Activated CD4-positive, CD25-positive, alpha-beta regulatory T cell (primary cell): ENCODE results near the gene CCDC138.

Experiments
- DNase-seq, 4 experiments: peaks; one replicate each; lab custom pipeline; 2025; lab: John Stamatoyannopoulos, UW

The CCDC138 gene

DNA sequence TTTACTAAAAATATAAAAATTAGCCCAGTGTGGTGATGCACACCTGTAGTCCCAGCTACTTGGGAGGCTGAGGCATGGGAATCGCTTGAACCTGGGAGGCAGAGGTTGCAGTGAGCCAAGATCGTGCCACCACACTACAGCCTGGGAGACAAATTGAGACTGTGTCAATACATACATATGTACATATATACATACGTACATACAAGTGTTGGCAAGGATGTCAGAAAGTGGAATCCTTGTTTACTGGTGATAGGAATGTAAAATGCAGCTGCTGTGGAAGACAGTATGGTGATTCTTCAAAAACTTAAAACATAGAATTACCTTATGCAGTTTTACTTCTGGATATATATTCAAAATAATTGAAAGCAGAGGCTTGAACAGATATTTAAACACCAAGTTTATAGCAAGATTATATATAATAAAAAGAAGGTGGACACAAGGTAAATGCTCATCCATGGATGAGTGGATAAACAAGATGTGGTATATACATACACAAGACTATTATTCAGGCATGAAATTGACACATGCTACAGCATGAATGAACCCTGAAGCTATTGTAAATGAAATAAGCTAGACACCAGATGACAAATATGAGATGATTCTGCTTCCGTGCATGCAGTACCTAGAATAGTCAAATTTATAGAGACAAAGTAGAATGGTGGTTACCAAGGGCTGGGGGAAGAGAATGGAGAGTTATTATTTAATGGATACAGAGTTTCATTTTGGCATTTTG lies 43.2 kb downstream of the CCDC138 start:
- DNase-seq, result no peak

DNA sequence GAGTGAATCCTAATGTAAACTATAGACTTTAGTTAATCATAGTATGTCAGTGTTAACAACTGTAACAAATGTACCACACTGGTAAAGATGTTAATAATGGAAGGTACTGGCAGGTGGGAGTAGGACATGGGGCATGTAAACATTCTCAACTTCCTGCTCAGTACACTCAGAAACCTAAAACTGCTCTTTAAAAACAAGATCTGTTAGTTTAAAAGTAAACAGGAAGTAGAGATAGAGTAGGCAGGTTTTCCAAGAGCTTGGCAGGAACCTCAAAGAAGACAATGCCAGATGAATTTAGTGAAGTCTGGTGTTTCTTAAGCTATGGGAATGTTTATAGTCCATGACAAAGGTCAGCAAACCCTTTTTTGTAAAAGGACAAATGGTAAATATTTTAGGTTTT lies 46.6 kb downstream of the CCDC138 start:
- DNase-seq, result no peak

DNA sequence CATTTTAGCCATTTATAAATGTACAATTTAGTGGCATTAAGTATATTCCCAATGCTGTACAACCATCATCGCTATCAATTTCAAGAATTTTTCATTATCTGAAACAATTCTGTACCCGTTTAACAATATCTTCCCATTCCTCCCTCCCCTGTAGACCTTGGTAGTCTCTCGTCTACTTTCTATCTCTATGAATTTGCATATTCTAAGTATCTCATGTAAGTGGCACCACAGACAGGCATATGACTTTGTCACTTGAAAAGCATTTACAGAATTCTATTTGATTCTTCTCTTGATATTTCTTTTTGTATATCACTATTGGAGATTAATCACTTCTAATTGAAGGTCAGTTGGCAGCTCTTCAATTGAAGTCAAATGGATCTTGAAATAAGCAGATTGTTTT lies 48.0 kb downstream of the CCDC138 start:
- DNase-seq, result no peak

DNA sequence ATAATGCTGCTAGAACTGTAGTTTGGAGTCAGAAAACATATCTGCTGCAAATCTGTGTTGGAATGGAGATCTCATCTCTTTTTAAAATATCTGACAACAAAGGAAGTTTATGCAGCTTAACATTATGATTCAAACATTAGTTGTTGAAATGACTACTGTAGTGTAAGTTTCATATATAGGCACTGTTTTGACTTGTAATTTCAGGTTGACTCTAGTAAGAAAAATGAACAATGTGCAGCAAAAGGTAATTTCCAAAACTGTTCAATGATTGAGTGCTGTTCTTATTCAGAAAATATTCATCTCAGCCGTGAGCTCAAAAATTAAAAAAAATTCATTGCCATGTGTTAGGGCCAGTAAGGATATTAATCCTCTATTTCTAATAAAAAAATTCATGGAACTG lies 48.5 kb downstream of the CCDC138 start:
- no peak for DNase-seq

DNA sequence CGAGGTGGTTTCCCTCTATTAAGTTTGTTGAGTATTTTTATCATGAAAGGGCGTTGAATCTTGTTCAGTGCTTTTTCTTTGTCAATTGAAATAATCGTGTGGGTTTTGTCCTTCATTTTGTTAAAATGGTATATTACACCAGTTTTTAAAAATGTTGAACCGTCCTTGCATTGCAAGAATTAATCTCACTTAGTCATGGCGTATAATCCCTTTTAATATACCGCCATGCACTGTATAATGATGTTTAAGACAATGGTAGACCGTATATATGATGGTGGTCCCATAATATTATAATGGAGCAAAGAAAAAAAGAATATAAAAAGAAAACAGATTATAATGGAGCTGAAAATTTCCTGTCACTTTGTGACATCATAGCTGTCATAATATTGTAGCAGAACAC lies 50.6 kb downstream of the CCDC138 start:
- DNase-seq, result no peak

DNA sequence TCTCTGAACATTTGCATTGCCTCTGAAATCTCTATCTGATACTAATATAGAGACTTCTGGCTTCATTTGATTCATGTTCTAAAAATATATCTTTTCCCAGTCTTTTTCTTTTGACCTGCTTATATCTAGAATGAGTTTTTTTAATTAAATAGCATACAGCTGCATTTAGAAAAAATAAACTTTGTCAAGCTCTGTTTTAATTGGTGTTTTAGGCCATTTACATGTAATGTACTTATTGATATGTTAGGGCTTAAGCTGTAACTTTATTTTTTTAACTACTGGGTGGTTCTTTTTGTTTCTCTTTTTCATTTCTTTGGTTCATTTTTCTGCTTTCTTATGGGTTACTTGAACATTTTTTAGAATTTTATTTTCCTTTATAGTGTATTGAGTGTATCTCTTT lies 54.9 kb downstream of the CCDC138 start:
- no peak for DNase-seq

DNA sequence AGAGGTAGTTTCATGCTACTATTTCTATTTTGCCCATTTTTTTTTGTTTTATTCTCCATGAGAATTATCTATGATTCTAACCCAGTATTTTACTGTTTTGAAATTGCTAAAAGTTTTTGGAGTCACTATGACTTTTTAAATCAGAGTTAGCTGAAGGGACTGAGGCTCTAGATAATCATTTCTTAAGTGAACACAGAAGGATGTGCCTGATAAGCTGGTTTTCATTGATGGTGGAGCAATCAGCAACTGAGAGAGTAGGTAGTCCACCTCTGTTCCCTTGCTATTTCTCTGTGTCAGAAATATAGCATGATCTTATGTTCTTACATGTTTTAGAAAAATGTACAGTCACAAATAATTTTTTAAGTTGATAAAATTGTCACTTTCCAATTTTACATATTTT lies 59.4 kb downstream of the CCDC138 start:
- no peak for DNase-seq

DNA sequence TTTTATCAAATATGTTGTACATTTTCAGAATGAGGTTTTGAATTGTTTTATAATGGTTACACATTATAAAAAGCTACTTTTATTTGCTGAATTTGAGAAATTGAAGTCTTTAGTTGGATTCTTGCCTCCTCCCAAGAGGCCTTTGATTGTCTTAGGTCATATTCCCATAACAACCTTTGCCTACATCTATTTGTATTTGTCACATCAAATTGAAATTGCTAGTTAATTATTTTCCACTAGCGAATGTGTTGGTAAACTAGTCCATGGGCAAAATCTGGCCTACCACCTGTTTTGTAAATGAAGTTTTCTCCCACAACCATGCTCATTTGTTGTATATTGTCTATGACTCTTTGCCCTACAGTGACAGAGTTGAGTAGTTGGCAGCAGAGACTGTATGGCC lies 60.4 kb downstream of the CCDC138 start:
- DNase-seq, result no peak

DNA sequence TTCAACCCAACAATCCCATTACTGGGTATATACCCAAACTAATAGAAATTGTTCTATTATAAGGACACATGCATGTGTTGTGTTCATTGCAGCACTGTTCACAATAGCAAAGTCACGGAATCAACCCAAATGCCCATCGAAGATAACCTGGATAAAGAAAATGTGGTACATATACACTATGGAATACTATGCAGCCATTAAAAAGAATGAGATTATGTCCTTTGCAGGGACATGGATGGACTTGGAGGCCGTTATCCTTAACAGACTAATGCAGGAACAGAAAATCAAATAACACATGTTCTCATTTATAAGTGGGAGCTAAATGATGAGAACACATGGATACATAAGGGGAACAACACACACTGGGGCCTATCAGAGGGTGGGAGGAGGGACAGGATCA lies 65.8 kb downstream of the CCDC138 start:
- no peak for DNase-seq

DNA sequence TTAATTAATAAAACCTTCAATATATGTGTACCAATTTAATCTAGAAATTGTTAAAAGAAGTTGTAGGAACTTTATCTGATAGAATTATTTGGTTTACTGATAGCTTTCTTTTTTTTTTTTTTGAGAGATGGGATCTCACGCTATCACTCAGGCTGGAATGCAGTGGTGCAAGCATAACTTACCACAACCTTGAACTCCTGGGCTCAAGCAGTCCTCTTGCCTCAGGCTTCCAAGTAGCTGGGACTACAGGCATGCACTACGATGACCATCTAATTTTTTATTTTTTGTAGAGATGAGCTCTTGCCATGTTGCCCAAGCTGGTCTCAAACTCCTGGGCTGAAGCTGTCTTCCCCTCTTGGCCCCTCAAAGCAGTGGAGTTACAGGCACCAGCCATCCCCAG lies 66.8 kb downstream of the CCDC138 start:
- no peak for DNase-seq

DNA sequence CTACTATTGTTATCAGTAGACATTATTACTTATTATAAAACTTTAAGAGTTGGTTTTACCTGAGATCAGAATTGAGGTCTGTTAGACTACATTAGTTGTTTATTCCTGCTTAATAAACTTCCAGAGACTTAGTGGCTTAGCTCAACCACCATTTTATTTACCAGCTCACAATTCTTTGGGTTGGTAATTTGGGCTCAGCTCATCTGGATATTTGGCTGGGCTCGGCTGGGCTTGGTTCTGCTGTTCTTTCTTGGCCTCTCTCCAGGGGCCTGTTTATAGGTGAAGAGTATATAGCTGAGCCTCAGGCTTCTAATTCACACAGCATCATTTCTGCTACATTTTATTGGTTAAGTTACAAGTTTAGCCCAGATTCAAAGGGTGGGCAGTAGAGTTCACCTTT lies 67.9 kb downstream of the CCDC138 start:
- DNase-seq, result no peak

DNA sequence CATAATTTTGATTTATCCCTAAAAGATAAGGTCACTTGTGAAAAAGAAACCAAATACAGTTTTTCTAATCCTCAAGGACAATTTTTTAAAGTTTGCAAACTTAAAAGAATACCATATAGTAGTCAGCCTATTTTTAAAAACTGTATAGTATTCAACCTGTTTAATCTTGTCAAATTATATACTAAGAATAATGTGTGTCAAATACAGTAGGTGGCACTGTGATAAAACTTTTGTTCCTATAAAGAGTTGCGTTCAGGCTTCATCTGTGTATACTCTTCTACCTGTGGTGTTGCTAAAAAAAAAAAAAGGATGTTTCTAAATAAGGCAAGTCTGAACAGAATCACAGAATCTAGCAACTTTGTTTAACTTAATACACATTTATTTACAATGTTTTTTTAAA lies 68.6 kb downstream of the CCDC138 start:
- no peak for DNase-seq

DNA sequence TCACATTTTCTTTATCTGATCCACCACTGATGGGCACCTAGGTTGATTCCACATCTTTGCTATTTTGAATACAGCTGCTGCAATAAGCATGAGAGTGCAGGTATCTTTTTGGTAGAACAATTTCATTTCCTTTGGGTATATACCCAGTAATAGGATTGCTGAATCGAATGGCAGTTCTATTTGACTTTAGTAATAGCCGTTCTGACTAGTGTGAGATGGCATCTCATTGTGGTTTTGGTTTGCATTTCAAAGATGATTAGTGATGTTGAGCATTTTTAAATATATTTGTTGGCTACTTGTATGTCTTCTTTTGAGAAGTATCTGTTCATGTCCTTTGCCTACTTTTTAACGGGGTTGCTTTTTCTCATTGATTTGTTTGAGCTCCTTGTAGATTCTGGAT lies 72.3 kb downstream of the CCDC138 start:
- DNase-seq, result no peak

DNA sequence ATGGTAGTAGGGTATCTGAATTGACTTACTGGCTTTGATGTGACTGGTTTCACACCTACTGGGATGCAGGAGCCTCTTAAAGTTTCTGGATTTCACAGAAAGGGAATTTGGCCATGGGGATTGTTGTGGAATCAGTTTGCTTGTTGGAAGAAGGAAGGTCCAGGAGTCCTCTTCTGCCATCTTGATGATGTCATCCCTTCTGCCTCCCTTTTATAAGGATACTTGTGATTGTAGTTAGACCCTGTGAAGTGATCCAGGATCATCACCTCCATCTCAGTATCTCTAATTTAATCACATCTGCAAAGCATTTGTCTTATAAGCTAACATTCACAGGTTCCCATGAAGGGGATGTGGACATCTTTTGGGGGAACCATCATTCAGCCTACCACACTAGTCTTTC lies 79.5 kb downstream of the CCDC138 start:
- no peak for DNase-seq

DNA sequence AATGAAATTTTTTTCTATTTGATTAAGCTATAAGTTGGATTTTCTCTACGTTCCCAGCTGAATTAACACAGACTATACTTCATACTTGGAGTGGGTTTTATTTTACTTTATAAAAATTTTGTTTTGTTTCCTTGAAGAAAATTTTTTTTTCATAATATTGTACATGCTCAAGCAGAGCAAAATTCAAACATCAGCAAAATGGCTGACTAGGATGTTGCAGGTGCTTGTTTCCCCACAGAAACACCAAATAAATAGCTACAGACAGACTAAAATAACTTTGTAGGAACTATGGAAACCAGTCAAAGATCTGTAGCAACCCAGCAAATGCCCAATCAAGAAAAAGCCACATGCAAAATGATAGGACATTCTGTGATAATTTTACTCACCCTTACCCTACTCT lies 82.3 kb downstream of the CCDC138 start:
- DNase-seq, result no peak

DNA sequence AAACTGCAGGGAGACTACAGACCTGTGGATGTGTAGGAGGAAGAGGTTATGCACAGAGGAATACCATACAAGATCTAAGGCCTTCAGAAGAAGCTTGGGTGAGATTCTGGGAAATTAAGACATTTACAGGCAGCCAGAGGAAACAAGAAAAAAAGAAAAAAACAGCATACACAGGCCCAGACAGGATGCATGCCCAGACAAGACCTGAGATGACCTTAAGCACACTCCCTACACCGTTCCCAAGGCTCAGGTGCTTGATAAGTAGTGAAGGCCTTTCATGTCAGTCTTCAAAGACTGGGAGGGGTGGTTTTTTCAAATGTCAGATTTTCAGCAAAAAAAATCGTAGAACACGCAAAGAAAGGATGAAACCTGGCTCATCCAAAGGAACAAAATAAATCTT lies 83.0 kb downstream of the CCDC138 start:
- DNase-seq, result no peak

DNA sequence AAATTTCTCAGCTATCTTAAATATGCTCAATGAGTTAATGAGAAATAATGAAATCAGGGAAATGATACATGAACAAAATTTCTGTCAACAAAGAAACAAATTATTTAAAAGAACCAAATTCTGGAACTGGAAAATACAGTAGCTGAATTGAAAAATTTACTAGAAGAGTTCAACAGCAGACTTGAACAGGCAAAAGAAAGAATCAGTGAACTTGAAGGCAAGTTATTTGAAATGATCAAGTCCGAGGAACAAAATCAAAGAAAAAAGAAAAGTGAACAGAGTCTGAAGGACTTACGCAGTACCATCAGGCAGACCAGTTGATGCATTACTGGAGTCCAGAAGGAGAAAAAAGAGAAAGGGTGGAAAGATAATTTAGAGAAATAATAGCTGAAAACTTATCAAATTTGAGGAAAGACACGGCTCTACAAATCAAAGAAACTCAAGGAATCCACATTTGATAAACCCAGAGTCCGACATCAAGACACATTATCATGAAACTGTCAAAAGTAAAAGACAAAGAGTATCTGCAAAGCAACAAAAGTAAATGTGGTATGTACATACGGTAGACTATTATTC lies 83.6 kb downstream of the CCDC138 start:
- DNase-seq, result no peak

DNA sequence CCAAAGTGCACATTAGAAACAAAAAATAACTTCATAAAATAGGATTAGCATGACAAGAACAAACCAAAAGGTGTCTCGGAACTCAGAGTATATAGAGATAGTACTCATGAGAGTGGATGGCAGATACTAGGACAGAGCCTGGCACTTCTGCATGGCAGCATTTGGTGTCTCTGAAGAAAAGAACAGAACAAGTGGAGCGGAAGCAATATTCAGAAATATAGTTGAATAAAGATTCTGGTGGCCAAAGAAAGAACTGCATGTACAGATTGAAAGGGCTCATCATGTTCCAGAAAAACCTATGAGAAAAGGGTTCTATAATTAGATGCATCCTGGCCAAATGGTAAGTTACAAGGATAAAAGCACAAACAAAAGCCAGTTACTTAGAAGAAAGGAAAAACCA lies 90.9 kb downstream of the CCDC138 start:
- no peak for DNase-seq

DNA sequence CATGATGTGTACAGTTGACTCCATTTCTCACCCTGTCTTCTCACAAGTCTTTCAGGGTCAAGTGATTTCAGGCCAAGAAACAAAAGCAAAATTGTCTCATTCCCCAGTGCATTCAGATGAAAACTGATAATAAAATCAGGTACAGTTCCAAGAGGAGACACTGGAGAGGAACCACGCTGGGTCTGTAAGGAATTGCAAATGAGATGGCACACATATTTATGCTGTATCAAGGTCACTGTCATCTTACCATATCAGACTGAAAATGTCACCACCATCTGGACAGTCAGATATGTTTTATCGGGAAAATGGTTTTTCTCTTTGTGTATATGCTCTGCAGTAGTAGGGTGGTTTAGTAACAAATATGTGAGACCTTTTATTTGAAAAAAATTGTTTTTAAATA lies 91.7 kb downstream of the CCDC138 start:
- no peak for DNase-seq

DNA sequence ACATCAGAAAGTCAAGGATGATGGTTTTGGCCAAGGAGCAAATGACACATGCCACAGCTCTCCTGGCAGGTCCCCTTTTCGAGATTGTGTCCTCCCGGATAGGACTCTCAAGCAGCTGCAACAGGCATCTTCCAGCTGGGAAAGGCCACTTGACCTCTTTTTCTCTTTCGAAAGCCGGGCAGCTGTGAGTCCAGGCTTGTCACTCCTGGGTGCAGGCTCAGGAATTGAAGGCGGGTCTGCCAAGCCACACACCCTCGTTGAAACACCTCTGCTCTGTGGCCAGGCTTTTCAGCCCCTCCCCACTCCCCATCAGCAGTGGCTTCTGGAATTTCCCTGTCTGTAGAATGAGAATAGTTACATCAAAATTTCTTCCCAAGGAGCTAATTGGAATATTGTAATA lies 98.0 kb downstream of the CCDC138 start:
- DNase-seq, result no peak

DNA sequence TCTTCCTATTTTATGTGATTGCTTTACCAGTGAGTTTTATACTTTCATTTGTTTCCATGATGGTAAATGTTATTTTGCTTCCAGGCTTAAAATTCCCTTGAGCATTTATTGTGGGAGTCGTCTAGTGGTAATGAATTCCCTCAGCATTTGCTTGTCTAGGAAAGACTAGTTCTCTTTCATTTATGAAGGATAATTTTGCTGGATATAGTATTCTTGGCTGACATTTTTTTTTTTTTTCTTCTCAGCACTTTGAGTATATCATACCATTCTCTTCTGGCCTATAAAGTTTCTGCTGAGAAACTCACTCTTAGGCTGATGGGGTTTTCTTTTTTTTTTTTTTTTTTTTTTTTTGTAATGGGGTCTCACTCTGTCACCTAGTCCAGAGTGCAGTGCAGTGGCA lies 103.3 kb downstream of the CCDC138 start:
- DNase-seq, result no peak

DNA sequence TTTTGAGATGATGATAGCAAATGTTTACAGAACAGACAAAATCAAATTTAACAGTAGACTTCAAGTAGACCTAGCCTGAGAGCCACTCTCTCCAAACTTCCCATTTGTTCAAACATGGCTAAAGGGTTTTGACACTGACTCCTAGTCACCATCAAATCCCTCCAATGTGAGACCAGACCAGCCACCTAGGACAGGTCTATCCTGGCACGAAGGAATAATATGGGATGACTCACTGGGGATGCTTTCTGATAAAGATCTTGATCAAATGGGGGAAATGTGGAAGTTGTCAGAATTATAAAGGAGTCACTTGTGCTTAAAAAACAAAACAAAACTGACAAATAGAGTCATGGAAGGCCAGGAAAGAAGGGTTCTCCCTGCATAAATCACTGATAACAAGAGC lies 106.7 kb downstream of the CCDC138 start:
- DNase-seq, result no peak

DNA sequence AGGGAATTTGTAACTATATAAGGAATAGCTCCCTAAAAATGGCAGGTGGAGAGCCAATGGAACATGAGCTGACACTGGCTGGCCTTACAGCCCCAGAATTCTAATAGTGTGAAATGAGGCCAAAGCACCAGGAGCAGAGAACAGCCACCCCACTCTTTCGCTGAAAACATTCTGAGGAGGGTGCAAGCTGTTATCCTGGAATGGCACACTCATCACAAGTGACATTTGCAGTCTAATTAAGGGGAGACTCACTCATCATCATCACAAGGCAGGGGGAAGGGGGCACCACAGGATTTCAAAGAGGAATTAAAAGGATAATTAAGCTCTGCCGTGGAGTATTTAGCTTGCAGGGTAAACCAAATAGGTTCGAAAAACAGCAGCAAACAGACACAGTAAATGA lies 108.2 kb downstream of the CCDC138 start:
- DNase-seq, result no peak

DNA sequence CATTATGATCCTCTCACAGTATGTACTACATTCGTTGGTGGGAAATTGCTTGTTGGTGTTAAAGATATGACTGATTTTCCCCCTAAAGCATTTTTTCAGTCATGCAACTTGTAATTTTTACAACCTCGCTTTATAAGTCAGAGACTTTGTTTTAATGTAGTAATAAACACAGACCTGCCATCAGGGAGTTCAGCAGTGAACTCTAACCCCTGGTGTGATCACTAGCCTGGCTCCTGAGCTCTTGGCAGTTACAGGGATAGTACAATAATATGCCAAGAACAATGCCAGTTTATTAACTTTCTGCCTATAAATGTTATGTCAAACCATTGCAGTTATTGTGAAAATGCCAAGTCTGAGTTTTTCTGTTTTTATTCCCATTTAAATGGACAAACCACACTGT lies 108.6 kb downstream of the CCDC138 start:
- DNase-seq, result no peak
